AG09319 (cell line): Measurements from ENCODE around the gene SSNA1.

Experiments
- DNase-seq: peaks from one replicate; pipeline ENCODE4 v3.0.0-alpha.2; 2010; ENCODE audit warnings: low read depth; ENCODE audit errors: extremely low read depth
- CTCF ChIP-seq: IDR thresholded peaks from 2 replicates; pipeline ENCODE4 v1.5.1; 2011; ENCODE audit warnings: low read depth, mild to moderate bottlenecking, inconsistent platforms, low read length, moderate library complexity

Gene SSNA1

GRCh38 chr9:137156567-137157375, 31.7 kb upstream of the SSNA1 start:
- peak; percentile 12 for DNase-seq
- TF ChIP-seq CTCF = no peak

GRCh38 chr9:137157618-137158415, 30.7 kb upstream of the SSNA1 start:
- DNase-seq = no peak
- TF ChIP-seq CTCF = no peak

- DNase-seq = no peak
- no peak for TF ChIP-seq CTCF
These were observed 29.9 kb upstream of the SSNA1 start for GRCh38 chr9:137158625-137159024.

GRCh38 chr9:137159105-137160053, 29.1 kb upstream of the SSNA1 start:
- no peak for TF ChIP-seq CTCF
- no peak for DNase-seq

- no peak for TF ChIP-seq CTCF
- DNase-seq = no peak
These were observed 28.4 kb upstream of the SSNA1 start for GRCh38 chr9:137160054-137160425.

GRCh38 chr9:137160716-137161557, 27.5 kb upstream of the SSNA1 start:
- no peak for DNase-seq
- no peak for TF ChIP-seq CTCF
